ENCODE data around the gene APC2.
A peak's percentile ranks its signal among the peaks of the same experiment; 100 is the strongest.

The APC2 gene, protein sequence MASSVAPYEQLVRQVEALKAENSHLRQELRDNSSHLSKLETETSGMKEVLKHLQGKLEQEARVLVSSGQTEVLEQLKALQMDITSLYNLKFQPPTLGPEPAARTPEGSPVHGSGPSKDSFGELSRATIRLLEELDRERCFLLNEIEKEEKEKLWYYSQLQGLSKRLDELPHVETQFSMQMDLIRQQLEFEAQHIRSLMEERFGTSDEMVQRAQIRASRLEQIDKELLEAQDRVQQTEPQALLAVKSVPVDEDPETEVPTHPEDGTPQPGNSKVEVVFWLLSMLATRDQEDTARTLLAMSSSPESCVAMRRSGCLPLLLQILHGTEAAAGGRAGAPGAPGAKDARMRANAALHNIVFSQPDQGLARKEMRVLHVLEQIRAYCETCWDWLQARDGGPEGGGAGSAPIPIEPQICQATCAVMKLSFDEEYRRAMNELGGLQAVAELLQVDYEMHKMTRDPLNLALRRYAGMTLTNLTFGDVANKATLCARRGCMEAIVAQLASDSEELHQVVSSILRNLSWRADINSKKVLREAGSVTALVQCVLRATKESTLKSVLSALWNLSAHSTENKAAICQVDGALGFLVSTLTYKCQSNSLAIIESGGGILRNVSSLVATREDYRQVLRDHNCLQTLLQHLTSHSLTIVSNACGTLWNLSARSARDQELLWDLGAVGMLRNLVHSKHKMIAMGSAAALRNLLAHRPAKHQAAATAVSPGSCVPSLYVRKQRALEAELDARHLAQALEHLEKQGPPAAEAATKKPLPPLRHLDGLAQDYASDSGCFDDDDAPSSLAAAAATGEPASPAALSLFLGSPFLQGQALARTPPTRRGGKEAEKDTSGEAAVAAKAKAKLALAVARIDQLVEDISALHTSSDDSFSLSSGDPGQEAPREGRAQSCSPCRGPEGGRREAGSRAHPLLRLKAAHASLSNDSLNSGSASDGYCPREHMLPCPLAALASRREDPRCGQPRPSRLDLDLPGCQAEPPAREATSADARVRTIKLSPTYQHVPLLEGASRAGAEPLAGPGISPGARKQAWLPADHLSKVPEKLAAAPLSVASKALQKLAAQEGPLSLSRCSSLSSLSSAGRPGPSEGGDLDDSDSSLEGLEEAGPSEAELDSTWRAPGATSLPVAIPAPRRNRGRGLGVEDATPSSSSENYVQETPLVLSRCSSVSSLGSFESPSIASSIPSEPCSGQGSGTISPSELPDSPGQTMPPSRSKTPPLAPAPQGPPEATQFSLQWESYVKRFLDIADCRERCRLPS (N-terminal part only)

DNA sequence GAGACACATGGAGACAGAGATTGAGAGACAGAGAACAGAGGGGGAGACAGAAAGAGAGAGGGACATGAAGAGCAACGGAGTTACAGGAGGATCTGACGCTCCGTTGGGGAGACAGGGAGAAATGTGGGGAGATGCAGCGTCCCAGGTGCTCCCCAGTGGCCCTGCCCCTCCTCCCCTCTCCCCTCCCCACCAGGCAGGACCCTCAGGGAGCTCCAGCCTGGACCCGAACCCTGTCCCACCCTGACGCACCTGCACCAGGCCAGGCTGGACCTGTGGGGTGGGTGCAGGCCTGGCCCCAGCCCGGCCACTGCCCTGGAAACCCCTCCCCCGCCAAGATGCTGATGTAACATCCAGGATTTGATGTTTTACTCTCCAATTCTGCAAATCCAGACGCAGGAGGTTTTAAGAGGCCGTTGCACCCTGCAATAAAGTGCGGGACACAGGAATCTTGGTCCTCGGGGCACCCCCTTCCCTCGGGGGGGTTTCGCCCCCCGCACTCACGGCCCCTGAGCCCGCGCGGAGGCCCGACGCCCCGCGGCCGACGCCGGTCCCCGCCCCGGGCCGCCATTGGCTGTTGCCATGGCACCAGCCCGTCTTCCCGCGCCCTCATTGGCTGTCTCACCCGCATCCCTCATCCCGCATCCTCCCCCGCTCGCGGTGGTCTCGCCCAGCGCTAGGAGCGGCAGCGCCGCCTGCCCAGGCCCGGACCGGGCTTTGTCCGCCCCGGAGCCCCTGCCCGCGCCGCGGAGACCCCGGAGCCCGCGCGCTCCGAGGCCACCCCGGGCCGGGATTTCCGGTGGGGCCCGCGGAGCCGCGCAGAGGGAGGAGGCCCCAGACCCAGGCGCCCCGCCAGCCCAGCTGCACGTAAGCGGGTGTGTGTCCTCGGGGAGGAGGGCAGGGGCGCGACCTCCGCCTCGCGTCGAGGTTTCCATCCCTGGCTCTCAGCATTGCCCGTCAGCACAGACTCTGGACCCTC is at the start of gene APC2:
Gene APC2 (plus strand): TSS at position 655 of the 976 bp plus-strand sequence. CDS start 2,881 bp downstream, outside the sequence.
- DNase-seq: peak; percentile 80

DNA sequence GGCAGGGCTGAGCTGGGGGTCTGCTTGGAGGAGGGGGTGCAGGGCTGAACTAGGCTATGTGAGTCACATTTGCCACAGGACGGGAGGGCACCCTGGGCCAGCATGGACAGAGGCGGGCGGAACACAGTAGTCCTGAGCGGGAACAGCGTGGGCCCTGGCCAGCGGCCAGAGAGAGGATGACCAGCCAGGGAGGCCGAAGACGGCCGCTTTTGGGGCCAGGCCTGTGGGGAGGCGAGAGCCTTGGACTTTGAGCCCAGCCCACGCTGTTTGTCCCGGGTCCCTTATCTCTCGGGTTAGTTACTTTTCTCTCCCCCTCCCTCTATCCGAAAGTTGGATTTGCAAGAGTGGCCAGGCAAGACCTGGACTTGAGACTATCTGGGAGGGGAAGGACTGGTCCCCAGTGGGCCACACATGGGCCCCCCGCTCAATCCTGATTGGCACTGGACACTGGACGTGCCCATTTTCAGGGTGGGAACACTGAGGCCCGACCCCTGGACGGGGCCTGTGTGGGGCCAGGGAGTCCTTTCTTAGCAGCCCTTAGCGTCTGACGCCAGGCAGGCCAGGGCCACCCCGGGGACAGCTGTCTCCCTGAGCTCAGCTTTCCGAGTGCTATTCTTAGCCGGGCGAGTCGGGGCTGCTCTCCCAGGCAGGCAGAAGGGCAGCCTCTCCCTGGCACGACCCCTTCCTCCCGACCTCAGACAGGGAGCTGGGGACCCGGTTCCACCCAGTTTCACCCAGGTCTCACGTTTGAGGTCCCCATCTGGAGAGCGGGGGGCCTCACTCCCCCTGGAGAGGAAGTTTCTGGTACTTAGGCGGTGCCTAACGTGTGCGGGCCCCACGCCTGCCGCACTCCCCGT is 49.4 kb upstream of the APC2 start:
- no peak for DNase-seq

DNA sequence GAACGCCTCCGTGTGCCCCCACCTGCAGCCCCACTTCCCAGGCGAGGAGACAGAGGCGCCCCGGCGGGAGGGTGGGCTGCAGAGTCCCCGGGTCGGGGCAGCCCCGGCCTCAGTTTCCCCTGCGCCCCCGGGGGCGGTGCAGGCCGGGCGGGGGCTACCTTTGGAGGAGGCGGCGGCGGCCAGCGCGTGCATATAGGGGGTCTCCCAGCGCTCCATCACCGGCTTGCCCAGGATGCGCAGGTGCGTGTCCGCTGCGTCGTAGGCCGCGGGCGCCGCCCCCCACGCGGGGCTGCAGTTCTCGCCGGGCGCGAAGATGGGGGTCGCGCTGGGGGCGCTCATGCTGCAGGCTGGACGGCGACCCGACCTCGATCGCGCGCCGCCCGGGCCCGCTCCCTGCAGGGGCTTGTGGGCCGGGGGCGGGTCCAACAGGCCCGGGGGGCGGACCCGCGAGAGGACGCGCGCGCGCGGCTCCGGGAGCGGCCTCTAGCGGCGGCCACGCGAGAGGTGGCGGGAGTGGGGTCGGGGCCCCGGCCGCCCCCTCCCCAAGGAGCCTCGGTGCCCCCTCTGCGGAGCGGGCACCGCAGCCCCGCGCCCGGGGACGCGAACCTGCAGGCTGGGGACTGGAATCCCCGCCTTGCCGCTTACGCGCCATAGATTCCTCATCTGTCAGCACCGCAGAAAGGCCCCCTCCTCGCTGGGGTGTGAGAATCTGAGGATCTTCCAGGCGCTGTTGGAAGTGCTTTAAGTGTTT is 48.6 kb upstream of the APC2 start, which contains the start of gene GAMT:
Gene GAMT (minus strand): TSS at position 405 of the 751 bp plus-strand sequence. CDS start 66 bp downstream, at position 339.
- DNase-seq: no peak

DNA sequence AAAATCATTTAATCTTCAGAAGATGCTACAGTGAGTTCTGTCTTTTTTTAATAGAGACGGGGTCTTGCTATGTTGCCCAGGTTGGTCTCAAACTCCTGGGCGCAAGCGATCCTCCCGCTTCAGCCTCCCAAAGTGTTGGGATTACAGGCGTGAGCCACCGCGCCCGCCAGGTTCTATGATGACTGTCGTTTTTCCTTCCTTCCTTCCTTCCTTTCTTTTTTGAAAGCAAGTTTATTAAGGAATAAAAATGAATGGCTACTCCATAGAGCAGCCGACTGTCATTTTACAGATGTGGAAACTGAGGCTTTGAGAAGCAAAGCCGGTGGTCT is 48.1 kb upstream of the APC2 start:
- no peak for DNase-seq

DNA sequence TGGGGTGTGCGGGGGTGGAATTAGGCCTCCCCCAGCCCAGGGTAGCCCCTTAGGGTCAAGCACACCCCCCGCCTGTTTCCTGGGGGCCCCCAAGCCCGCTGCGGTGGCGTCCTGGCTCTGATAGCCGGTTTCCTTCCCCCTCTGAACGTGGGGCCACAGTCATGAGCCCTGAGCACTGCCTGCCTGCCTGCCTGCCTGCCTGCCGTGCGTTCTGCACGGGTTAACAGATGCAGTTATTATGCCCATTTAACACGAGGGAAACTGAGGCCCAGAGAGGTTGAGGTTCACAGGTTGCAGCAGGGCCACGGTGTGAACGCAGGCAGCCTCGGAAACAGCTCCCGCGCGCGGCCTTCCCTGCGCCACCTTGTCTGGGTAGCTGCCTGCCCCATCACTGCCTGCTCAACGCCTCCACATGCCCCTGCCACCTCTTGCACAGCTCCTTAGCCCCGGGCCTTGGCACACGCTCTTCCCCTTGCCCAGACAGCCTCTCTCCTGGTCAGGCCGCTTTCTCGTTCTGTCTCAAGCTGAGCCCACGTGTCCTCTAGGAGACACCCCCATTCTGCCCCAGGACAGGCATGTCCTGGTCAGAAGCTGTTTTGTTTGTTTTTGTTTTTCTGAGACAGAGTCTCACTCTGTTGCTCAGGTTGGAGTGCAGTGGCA is 47.4 kb upstream of the APC2 start:
- no peak for DNase-seq

DNA sequence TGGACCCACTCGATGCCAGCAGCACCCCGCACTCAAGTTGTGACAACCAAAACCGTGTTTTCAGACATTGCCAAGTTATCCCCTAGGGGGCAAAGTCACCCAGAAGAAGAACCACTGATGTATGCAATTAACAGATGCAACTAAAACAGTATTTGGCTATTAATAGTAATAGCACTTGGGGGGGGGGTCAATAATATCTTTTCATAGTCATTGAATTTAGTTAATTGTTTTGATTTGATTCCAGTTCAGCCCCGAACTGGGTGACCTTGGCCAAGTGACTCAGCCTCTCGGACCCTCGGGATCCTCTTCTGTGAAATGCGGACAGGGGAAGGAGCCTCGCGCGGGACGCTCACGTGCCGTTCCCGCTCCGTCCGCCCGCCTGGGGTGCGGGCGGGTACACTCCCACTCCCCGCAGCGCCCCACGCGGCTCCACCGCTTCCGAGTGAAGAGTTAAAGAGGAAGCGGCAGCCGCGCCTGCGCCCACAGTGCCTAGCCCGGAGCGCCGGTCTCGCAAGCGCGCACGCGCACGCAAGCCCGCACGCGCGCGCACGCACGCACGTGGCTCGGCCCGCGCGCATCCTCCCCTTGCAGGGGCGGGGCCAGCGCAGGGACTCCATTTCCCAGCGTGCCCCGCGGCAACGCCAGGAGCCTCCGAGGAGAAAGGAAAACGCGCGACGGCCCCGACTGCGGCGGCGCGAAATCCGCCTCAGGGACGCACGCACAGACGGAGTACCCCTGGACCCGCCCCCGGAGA is 43.0 kb upstream of the APC2 start:
- DNase-seq: peak; percentile 92

DNA sequence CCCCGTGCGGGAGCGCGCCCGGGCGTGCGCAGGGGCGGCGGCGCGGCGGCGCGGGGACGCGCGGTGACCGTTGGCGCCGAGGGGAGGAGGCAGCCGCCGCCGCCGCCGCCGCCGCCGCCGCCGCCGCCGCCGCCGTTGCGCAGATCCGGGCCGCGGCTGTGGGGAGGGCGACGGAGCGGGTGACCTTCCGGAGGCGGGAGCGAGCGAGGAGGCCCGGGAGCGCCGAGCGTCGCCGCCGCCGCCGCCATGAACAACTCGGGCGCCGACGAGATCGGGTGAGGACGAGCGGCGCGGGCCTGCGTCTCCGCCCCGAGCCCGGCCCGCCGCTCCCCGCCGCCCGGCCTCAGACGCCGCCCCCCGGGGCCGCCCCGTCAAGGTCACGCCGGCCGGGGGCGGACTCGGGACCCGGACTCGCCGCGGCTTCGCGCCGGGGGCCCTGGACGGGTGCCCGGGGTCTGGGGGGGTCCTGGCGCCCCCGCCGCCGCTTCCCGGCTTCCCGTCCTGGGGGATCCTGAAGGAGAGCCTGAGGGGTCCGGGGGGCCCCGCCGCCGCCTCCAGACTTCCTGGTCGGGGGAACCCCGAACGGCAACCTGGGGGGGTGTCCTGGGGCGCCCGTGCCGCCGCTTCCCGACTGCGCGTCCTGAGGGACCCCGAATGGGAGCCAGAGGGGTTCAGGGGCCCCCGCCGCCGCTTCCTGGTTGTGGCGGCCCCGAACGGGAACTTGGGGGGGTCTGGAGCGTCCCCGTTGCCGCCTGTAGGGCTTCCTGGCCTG is 42.2 kb upstream of the APC2 start, which contains the start of gene DAZAP1:
Gene DAZAP1 (plus strand): TSS at position 59 of the 772 bp plus-strand sequence. CDS start 188 bp downstream, at position 247.
- no peak for DNase-seq

DNA sequence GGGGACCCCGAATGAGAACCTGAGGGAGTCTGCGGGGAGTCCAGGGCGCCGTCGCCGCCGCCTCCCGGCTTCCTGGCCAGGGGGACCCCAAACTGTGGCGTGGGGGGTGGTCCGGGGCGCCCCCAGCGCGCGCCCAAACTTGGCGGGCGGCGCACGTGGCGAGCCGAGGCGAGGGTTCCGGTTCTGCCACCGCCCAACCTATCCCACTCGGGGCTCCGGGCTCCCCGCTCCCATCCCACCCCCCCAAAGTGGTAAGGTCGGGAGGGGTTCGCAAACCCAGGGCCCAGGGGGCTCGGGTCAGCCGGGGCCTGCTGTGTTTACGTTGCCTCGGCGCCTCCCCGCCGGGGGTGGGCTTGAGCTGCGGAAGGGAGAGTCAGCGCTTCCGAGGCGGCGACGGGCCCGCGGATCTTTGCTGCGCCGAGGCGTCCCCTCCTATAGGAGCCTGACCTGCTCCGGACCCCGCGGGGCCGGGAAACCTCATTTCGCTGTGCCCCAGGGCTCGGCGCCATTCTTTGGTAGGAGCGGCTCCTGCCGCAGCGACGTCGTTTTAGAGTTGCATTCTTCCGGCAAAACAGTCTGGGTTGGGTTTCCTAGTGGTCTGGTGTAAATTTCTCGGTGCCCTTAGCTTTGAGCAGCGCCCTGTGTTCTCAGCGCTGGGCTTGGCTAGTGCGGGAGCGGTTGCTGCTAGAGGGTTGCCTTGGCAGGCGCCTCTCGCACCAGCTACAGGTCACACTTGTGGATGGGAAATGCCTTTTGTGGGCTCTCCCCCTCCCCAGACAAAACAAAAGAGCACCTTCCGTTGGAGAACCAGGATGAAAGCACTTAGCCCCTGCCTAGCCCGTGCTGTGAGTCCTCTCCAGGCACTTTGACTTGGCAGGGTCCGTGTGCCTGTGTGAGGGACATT is 41.4 kb upstream of the APC2 start:
- DNase-seq: no peak

DNA sequence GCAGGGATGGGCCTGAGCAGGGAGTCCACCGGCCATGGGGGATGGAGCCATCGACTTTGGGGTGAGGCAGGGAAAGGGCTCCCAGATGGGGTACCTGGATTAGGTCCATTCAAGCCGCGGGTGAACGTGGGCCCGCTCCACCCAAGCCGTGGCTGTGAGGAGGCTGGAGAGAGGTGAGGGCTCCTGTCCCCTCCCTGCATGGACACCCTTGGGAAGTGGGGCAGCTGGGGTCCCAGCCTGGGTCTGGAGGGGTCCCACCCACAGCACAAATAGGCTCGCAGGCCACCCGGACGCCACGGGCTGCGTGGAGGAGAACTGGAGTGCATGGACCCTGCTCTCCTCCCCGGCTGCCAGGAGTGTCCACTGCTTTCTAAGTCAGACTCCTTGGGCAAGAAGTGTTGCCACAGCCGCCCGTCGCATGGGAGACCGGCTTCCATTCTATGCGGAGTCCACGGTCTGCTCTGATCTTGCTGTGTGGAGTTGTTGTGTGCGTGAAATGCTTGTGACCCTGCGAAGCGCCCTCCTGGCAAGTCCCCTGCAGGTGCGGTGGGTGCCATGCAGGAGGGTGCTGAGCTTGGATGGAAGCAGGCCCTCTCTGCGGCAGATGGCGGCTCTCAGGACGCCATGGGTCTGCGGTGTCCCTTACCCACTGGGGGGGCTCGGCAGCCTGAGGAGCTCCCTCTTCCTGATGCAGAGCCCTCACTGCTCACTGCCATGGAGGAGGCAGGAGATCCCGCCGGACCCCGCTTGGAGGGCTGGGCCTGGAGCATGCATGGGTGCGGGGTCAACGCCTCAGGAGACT is 40.5 kb upstream of the APC2 start:
- no peak for DNase-seq

DNA sequence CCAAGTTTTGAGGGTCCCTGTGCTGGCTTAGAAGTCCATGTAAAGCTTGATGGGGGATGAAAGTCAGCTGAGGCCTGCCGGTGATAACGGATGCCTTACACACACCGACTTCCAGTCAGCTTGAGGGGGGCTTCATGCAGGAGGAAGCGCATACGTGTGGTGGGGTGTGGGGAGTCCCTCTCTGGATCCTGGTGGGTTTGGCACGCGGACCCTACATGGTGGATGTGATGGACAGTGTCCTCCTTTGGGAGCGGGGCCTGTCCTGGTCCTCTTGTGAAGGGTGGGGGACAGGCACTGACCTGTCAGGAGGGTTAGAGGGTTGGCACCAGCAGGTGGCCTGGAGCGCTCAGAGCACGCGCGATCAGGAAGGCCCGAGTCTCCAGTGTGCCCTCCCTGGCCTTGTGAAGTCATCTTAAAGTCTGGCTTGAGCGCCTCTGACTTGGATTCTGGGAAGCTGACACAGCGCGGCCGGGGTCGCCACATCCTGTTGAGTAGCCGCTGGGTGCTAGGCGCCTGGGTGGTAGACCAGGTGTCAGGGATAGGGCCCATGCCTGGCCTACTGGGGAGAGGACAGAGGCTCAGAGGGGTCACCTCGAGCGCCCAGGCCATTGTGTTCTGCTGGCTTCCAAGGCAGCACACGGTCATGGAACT is 39.7 kb upstream of the APC2 start:
- no peak for DNase-seq

DNA sequence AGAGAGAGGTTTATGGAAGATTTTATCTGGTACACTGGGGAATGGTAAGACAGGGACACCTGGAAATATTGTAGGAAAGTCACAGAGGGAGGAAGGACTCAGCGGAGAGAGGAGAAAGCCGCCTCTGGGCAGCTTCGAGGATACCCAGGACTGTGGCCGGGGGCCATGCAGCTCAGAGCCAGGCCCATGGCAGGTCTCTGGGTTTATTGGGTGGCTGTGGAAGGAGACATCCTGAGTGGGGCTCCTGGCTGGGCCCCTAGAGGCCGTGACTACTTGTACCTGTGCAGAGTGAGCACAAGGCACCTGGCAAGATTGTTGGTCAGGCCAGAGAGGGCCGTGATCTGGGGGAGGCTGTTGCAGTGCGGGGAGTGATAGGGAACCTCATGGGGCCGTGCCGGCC is 39.1 kb upstream of the APC2 start:
- DNase-seq: no peak

DNA sequence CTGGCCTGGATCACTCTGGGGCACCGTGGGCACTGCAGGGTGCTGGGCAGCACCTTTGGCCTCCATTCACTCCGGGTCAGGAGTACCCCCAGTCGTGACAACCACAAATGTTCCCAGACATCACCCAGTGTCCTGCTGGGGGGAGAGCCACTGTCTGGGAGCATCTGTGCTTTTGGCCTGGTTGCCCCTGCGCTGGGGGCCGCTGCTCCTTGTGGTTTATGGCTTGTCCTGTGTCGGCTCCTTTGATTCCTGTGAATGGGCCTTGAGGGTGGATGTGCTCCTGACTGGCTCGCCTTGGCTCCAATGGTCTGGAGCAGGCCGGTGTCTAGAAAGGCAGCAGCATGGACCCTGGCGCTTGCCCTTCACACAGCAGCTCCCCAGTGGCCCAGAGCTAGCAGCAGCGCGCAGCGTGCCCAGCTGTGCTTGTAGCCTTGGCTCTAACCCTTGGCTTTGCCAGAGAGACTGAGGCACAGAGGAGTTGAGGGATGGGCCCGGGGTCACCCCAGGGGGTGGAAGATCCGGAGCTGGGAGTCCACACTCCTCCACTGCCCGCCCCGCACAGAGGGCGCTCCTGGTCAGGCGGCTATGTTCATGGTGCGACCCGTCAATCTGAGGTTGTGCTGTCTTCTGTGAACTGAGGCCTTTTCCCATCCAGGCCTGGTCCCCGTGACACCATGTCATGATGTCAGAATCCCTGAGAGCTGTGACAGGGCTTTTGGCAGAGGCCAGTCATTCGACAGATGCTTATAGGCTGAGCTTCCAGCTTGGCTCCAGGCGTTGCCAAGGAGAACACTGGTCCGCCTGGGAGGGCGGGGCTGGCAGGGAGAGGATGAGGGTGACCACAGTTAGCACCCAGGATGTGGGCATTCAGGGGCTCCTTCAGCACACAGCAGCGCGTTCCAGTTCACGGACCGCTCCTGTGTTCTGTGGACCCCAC is 38.4 kb upstream of the APC2 start:
- no peak for DNase-seq

DNA sequence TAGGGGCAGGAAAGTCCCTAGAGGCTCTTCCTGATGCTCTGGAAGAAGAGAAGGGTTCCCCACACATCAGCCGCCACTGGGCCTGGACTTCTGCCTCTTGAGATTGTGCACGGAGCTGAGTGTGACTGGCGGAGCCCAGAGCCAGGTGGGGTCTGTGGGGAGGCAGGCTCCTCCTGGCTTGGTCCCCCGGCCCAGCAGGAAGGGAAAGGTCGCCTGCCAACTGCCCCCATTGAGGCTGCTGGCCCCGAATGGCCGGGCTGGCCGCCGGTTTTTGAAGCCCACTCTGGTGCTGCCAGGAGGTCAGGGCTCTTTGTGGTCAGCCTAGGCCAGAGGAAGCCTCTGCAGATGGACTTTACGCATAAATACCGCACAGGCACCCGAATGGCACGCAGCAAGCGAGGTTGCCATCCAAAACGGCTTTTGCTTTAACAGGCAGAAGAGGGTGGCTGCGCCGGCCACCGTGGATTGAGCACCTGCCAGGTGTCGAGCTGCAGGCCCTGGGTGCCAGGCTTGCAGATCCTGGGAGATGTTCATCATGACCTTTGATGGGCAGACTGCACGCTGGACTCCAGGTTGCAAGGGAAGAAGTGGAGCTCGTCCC is 37.5 kb upstream of the APC2 start:
- DNase-seq: no peak

Data from NCI-H1417 treated with DMSO at 0.1 percent for 48 hours (cell line).